Spleen (tissue), 7 donors: Measurements from ENCODE around the gene SLC26A2.

Experiments used
- POLR2A ChIP-seq, 3 donors: fragments of 450-650 bp; IDR thresholded peaks; one replicate each; pipeline ENCODE4 v1.5.1; 2017; ENCODE audit warnings: antibody characterized with exemption in 3 of 3, mild to moderate bottlenecking in 1 of 3
- POLR2AphosphoS5 ChIP-seq, 3 donors: sonication (generic); formaldehyde crosslinking; IDR thresholded peaks; one replicate each; pipeline ENCODE4 v1.5.1; 2017; ENCODE audit warnings: antibody characterized with exemption in 3 of 3
- TF ChIP-seq, protein P1 (sequence below), 11 experiments: fragments of 200-600 bp in 7 of 11; fragments of 450-650 bp in 4 of 11; sonication (generic) in 4 of 11; IDR thresholded peaks in 8 of 11; conservative IDR thresholded peaks in 3 of 11; 1 replicate in 7 of 11; 2 replicates in 4 of 11; pipeline versions ENCODE4 v1.4.0 to v1.8.0; 2016 to 2021; ENCODE audit warnings: antibody characterized with exemption in 11 of 11, inconsistent platforms in 4 of 11, mild to moderate bottlenecking in 1 of 11
- donor health status: DM: no; HTN: no; CAD: no; lungs with moderate emphysema.
- donor health status: DM: no; HTN: no; CAD: no.
- donor health status: DM: no; HTN: no; CAD: no.

DNA sequence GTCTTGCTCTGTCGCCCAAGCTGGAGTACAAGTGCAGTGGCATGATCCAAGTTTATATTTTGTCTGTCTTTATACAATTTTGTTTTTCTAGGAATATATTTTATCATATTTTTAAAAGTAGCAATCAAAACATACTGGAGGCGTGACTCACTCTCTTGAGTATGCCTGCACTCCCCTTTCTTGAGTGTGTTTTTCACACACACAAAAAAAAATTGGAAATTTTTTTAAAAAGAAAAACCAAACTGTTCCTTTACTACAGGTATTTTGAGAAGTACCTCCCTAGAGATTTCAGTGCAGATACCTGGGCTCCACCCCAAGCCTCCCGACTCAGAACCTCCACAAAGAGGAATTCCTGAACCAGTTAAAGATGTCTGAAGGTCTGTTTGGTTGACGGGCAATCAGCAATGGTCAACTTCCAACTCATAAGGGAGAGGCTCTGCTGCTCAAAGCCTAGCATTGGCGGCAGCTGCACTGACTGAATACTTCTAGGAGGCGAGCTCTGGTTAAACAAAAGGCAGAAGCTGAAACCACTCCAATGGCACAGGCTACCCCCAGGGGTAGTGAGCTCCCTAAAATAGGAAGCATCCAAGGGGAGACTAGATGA lies 43.4 kb upstream of the SLC26A2 start:
- TF ChIP-seq, protein P1, sequence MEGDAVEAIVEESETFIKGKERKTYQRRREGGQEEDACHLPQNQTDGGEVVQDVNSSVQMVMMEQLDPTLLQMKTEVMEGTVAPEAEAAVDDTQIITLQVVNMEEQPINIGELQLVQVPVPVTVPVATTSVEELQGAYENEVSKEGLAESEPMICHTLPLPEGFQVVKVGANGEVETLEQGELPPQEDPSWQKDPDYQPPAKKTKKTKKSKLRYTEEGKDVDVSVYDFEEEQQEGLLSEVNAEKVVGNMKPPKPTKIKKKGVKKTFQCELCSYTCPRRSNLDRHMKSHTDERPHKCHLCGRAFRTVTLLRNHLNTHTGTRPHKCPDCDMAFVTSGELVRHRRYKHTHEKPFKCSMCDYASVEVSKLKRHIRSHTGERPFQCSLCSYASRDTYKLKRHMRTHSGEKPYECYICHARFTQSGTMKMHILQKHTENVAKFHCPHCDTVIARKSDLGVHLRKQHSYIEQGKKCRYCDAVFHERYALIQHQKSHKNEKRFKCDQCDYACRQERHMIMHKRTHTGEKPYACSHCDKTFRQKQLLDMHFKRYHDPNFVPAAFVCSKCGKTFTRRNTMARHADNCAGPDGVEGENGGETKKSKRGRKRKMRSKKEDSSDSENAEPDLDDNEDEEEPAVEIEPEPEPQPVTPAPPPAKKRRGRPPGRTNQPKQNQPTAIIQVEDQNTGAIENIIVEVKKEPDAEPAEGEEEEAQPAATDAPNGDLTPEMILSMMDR (IDR thresholded peaks at IDR 0.05 in 8 of 11, conservative IDR thresholded peaks at IDR 0.05 in 3 of 11), result no peak
- TF ChIP-seq POLR2A (IDR thresholded peaks at IDR 0.05) (no peak), POLR2AphosphoS5 (IDR thresholded peaks at IDR 0.05) (no peak)
